GM06990 (cell line): Measurements from ENCODE around the gene PID1.

ENCODE experiments used
- DNase-seq: peaks from one replicate; pipeline ENCODE4 v3.0.0-alpha.2; 2011; ENCODE audit not compliant: insufficient read length; ENCODE audit errors: extremely low read depth
- H3K27me3 ChIP-seq: replicated peaks from 2 replicates; pipeline ENCODE4 v1.6.0; 2011; ENCODE audit warnings: low read length; ENCODE audit not compliant: control insufficient read depth, insufficient read depth
- H3K36me3 ChIP-seq: 2 replicates; pipeline ENCODE4 v1.5.1; 2011; ENCODE audit warnings: low read length; ENCODE audit not compliant: control insufficient read depth, insufficient read depth
- H3K4me3 ChIP-seq: replicated peaks from 2 replicates; pipeline ENCODE4 v1.5.1; 2011; ENCODE audit warnings: low read depth, mild to moderate bottlenecking, control low read depth, low read length
- TF ChIP-seq, protein P1 (sequence below): IDR thresholded peaks from 2 replicates; pipeline ENCODE4 v1.5.1; 2011; ENCODE audit warnings: low read length, control low read depth, mild to moderate bottlenecking, inconsistent platforms; ENCODE audit not compliant: insufficient read depth, poor library complexity, severe bottlenecking

PID1 gene

DNA sequence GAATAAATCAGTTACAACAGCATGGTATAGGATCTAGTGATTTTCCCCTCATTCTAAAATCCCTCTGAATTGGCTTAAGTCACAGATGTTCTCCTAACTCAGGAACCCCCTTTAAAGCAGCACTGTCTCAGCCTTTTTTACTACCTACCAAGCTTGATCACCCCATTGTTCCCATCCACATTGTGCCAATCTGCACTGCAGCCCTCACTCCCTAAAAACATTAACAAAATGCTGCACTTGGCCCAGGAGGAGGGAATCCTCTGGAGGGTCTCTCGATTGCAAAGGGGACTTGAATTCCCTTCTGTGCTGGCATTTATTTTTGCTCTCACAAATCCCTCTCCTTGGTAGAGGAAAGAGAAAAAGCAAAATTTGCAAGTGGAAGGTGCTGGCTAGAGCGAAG, 223.0 kb downstream of the PID1 start:
- Histone ChIP-seq H3K4me3 (no peak overlapping the region), H3K27me3 (no peaks in the 10 kb centered on the region), H3K36me3 (no peaks in the 10 kb centered on the region)
- no peak for DNase-seq
- TF ChIP-seq, protein P1, sequence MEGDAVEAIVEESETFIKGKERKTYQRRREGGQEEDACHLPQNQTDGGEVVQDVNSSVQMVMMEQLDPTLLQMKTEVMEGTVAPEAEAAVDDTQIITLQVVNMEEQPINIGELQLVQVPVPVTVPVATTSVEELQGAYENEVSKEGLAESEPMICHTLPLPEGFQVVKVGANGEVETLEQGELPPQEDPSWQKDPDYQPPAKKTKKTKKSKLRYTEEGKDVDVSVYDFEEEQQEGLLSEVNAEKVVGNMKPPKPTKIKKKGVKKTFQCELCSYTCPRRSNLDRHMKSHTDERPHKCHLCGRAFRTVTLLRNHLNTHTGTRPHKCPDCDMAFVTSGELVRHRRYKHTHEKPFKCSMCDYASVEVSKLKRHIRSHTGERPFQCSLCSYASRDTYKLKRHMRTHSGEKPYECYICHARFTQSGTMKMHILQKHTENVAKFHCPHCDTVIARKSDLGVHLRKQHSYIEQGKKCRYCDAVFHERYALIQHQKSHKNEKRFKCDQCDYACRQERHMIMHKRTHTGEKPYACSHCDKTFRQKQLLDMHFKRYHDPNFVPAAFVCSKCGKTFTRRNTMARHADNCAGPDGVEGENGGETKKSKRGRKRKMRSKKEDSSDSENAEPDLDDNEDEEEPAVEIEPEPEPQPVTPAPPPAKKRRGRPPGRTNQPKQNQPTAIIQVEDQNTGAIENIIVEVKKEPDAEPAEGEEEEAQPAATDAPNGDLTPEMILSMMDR, result no peak

DNA sequence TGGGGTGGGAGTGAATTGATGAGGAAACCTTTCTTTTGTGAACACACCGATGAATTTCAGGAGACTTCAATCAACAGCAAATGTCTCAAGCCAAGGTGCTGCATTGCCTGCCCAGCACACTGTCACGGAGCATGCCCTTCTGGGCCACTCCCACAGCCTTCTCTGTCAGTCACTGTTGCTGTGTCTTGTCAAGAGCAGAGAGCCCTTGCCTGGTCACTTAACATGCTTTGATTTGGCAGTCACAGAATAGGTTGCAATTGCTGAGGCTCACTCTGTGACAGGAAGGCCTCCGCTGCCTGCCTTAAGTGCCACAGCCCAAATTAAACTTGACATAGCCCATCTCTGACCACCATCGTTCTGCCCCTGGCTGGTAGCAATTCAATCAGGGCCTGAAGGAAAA, 225.4 kb downstream of the PID1 start:
- TF ChIP-seq, protein P1, result no peak
- H3K27me3 ChIP-seq, result no peaks in the 10 kb centered on the region

DNA sequence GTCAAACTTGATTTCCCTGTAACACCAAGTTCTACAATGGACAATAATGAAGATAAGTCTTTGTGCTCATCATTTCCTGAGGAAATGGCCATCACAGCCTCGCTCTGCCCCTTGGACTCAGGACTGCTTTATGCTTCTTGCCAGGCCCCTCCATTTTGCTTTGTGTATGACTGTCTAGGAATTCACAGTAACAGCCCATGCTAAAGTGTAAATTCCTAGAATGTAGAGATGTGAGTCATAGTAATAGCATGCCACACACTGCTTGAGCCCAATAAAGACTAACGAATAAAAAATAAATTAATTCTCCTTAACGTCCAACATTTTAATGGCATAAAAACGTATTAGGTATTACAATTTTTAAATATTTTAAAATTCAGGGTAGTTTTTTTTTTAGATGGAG, 226.5 kb downstream of the PID1 start:
- Histone ChIP-seq H3K4me3 (no peak overlapping the region), H3K36me3 (no peaks in the 10 kb centered on the region), H3K27me3 (no peaks in the 10 kb centered on the region)
- DNase-seq, result no peak
- TF ChIP-seq, protein P1, result no peak

More for the DNA sequence above, 225.4 kb downstream of the PID1 start:
- no peak for DNase-seq
- Histone ChIP-seq H3K4me3 (no peak overlapping the region), H3K36me3 (no peaks in the 10 kb centered on the region)

DNA sequence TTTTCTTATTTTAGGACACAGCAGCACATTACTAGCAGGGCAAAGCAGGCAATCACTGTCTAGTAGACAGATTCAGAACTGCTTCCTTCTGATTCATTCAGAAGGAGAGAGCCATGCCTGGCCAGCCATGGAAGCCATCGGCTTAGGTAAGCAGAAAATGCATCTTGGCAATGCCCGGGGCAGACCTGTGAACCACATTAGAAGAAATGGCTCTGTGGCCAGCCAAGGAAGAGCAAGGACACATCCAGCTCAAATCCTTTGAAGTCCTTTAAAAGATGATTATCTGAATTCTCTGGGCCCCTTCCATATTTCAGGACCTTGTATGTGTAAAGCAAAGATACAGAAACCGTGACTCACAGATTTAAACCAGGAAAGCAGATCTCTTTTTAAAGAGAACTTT, 227.4 kb downstream of the PID1 start:
- Histone ChIP-seq H3K4me3 (no peak overlapping the region), H3K36me3 (no peaks in the 10 kb centered on the region), H3K27me3 (no peaks in the 10 kb centered on the region)
- DNase-seq, result no peak
- TF ChIP-seq, protein P1, result no peak

DNA sequence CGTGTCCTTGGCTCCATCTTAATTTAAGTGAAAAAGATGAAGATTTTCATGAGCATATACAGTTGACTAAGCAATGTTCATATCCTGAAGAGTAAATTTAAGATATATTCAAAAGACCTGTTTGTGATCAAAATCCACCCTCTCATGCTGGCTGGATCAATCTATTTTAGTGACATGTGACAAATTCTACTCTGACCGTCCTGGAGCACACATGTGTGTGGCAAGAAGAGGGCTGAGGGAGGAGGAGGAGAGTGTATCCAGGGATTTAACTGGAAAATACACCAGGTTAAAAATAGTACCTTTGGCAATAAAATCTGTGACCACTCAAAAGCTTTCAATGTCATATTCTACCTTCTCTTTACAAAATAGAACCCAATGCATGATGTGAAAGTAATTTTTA, 228.7 kb downstream of the PID1 start:
- TF ChIP-seq, protein P1, result no peak
- Histone ChIP-seq H3K27me3 (no peaks in the 10 kb centered on the region), H3K4me3 (no peak overlapping the region), H3K36me3 (no peaks in the 10 kb centered on the region)
- DNase-seq, result no peak

DNA sequence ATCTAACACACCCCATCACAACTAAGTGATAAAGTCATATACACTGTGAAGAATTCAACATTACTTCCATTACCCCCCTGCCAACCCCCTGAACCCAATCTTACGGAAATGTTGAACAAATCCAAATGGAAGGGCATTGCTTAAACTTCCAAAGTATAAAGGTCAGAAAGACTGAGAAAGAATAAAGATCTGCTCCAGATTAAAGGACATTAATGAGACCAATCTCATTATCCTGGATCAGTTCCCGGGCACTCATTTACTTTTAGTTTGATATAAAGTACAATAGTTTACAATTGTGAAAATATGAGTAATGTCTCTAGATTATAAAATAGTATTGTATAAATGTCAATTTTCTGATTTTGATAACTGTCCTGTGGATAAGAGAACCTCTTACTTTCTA, 229.4 kb downstream of the PID1 start:
- no peaks in the 10 kb centered on the region for H3K36me3 ChIP-seq
- no peaks in the 10 kb centered on the region for H3K27me3 ChIP-seq
- H3K4me3 ChIP-seq, result no peak overlapping the region
- TF ChIP-seq, protein P1, result no peak
- DNase-seq, result no peak
